Heart right ventricle (tissue), 16 donors: ENCODE data around the gene ZFAND3. TPM values are rescaled to one million over a fixed set of nuclear protein-coding genes. Genes with fewer than 3 reads are reported as not detected.

Experiments used
- ATAC-seq, 8 donors: fragments of 200-7000 bp; cut with Tn5 transposase; one replicate each; pipeline ENCODE4 v1.9.1; 2020; ENCODE audit warnings: mild to moderate bottlenecking in 8 of 8, moderate library complexity in 8 of 8, moderate number of reproducible peaks in 1 of 8
- DNase-seq, 2 donors: peaks; one replicate each; pipeline ENCODE4 v3.0.0-alpha.2; 2020
- H3K27ac ChIP-seq, 10 donors: fragments of 200-600 bp; sonication (generic) in 2 of 10; one replicate each; pipeline versions ENCODE4 v1.5.0 to v1.8.0; 2020 to 2022; ENCODE audit warnings: mild to moderate bottlenecking in 3 of 10
- H3K27me3 ChIP-seq, 7 donors: fragments of 200-600 bp; one replicate each; pipeline ENCODE4 v1.8.0; 2021 to 2022; ENCODE audit warnings: mild to moderate bottlenecking in 2 of 7
- H3K36me3 ChIP-seq, 9 donors: fragments of 200-600 bp; sonication (generic) in 1 of 9; one replicate each; pipeline versions ENCODE4 v1.5.0 to v1.8.0; 2020 to 2022; ENCODE audit warnings: mild to moderate bottlenecking in 2 of 9
- H3K4me1 ChIP-seq, 9 donors: fragments of 200-600 bp; sonication (generic) in 1 of 9; one replicate each; pipeline versions ENCODE4 v1.5.0 to v1.8.0; 2020 to 2022; ENCODE audit warnings: mild to moderate bottlenecking in 4 of 9
- H3K4me3 ChIP-seq, 10 donors: fragments of 200-600 bp; sonication (generic) in 2 of 10; one replicate each; pipeline versions ENCODE4 v1.5.0 to v1.8.0; 2020 to 2022; ENCODE audit warnings: mild to moderate bottlenecking in 7 of 10, moderate library complexity in 2 of 10
- H3K9me3 ChIP-seq, 11 donors: fragments of 200-600 bp in 10 of 11; sonication (generic) in 2 of 11; one replicate each; pipeline versions ENCODE4 v1.5.0 to v1.8.0; 2013 to 2022; ENCODE audit warnings: mild to moderate bottlenecking in 2 of 11, control low read depth in 1 of 11, moderate library complexity in 1 of 11
- CTCF ChIP-seq, 9 donors: fragments of 200-600 bp; sonication (generic) in 2 of 9; IDR thresholded peaks; one replicate each; pipeline versions ENCODE4 v1.5.0 to v1.8.0; 2021 to 2022; ENCODE audit warnings: antibody characterized with exemption in 9 of 9, mild to moderate bottlenecking in 5 of 9, moderate library complexity in 1 of 9
- WGBS, 2 donors: extraction: QIAGEN DNeasy Blood & Tissue Kit; methylation state at CpG; one replicate each; pipeline ENCODE4 v1.1.7; 2013; ENCODE audit warnings: inconsistent platforms in 1 of 2; 5-methylcytosine and 5-hydroxymethylcytosine counted together
- intact Hi-C, 10 donors: fragments of 100-400 bp; cut with DNase I; formaldehyde crosslinking; loops; one replicate each; pipeline versions ENCODE4 v1.11.1 to v1.14.2; 2022
- polyA plus RNA-seq, 2 donors: library from polyadenylated mRNA; stranded (reverse); fragments of 200-250 nt; gene quantifications; one replicate each; pipeline ENCODE4 v1.2.3, GENCODE V29; 2013
- total RNA-seq, 10 donors: library from RNA; stranded (reverse); fragmentation: NEBNext Ultra II Directional in 3 of 10; extraction: Animal tissue kit (Norgen Biotek cat#: 25700) in 3 of 10; gene quantifications; one replicate each; pipeline versions ENCODE4 v1.2.1 to v1.2.4, GENCODE V29; 2021 to 2023
- donor health status: Arrhythmogenic right ventricular cardiomyopathy.
- donor health status: ischemic (EF 13 %, LVEDD 7.1; RV severe dilation, severe dysfunction).
- donor health status: healthy with polysubstance abuse.
- donor health status: DM: no; HTN: yes; CAD: no.
- donor health status: DM: no; HTN: no; CAD: no.
- donor health status: ischemic (EF 25% LVEDD 6.9; RV normal size, moderate dysfunction).
- donor health status: ischemic (EF 25% LVEDD 5.7; RV mildly dilated, moderate dysfunction).
- donor health status: healthy.
- donor health status: DM: yes; HTN: yes; CAD: no.
- donor health status: Ischemic cardiomyopathy.
- donor health status: ischemic (EF 35%, LVEDD 5.7; RV mildly dilated, moderate dysfunction).
- donor health status: nonischemic (EF 11% LVEDD 7.7; RV severe dilation, severe dysfunction).
- donor health status: DM: yes; HTN: yes; CAD: no.
- donor health status: PGD.
- donor health status: ischemic (EF 29% LVEDD 5.4; RV normal size, mild dysfunction).
- donor health status: nonischemic (EF 23%, LVEDD 6.1; RV moderate dilation, normal function).

The ZFAND3 gene
- total and polyA plus RNA-seq, 12 donors = 24.4 to 123 (median 105) TPM

GRCh38 chr6:37819802-37820717, 533 bp downstream of the ZFAND3 start:
- Histone ChIP-seq H3K27me3 (no peaks in the 10 kb centered on the region), H3K4me1 (peaks cover 7 to 58% (median 53%) of the 10 kb centered on the region in 9 donors), H3K9me3 (no peaks in the 10 kb centered on the region), H3K36me3 (no peaks in the 10 kb centered on the region), H3K4me3 (peak overlapping the region; percentile 55 to 90 (median 76)), H3K27ac (peak overlapping the region; percentile 90 to 100 (median 98))
- intact Hi-C loops = loop anchor here in 5 of 10 donors (5.0 to 10.0 kb wide), 6 partner anchors 37 to 195 kb away; no protein-coding TSS in a partner anchor
- no peak for TF ChIP-seq CTCF (IDR thresholded peaks at IDR 0.05)
- WGBS, 2 donors = 1% methylated on average over 32 to 70 of the region's 71 CpGs
- DNase-seq (peak; percentile 52 to 71), ATAC-seq (peak in 6 of 8 donors; percentile 3 to 28 (median 8))

- intact Hi-C loops = loop anchor here in 4 of 10 donors (5.0 to 10.0 kb wide), 5 partner anchors 37 to 194 kb away; no protein-coding TSS in a partner anchor
- peak overlapping the region in 9 of 10 donors; percentile 90 to 100 (median 99) for H3K27ac ChIP-seq
- WGBS, 2 donors = 36 to 46% methylated on average over 3 of the region's 3 CpGs
- peaks cover 7 to 65% (median 58%) of the 10 kb centered on the region in 9 donors for H3K4me1 ChIP-seq
- no peak for ATAC-seq
- H3K36me3 ChIP-seq = no peaks in the 10 kb centered on the region
- no peaks in the 10 kb centered on the region for H3K9me3 ChIP-seq
- peak overlapping the region; percentile 55 to 90 (median 76) for H3K4me3 ChIP-seq
- no peak for DNase-seq
- TF ChIP-seq CTCF (IDR thresholded peaks at IDR 0.05) = no peak
- no peaks in the 10 kb centered on the region for H3K27me3 ChIP-seq
Observed at GRCh38 chr6:37820718-37821079, 1.2 kb downstream of the ZFAND3 start.

GRCh38 chr6:37821446-37821845, 1.9 kb downstream of the ZFAND3 start:
- TF ChIP-seq CTCF (IDR thresholded peaks at IDR 0.05) = no peak
- Histone ChIP-seq H3K36me3 (no peaks in the 10 kb centered on the region), H3K27me3 (no peaks in the 10 kb centered on the region), H3K27ac (peak overlapping the region in 2 of 10 donors; percentile 98 to 99), H3K4me3 (peak overlapping the region in 4 of 10 donors; percentile 73 to 90 (median 83)), H3K4me1 (peaks cover 7 to 72% (median 65%) of the 10 kb centered on the region in 9 donors), H3K9me3 (no peaks in the 10 kb centered on the region)
- 66 to 71% methylated on average over 7 of the region's 7 CpGs for WGBS, 2 donors
- ATAC-seq (no peak), DNase-seq (no peak)
- intact Hi-C loops = loop anchor here in 4 of 10 donors (5.0 to 10.0 kb wide), 5 partner anchors 36 to 193 kb away; no protein-coding TSS in a partner anchor

- TF ChIP-seq CTCF (IDR thresholded peaks at IDR 0.05) = no peak
- Histone ChIP-seq H3K36me3 (no peaks in the 10 kb centered on the region), H3K27me3 (no peaks in the 10 kb centered on the region), H3K4me3 (peak overlapping the region in 2 of 10 donors; percentile 2 to 3), H3K9me3 (no peaks in the 10 kb centered on the region), H3K27ac (peak overlapping the region in 1 of 10 donors; percentile 36), H3K4me1 (peaks cover 12 to 81% (median 74%) of the 10 kb centered on the region in 9 donors)
- no peak for DNase-seq
- WGBS, 2 donors = 28 to 33% methylated on average over 12 of the region's 12 CpGs
- ATAC-seq = no peak
- intact Hi-C loops = loop anchor here in 4 of 10 donors (5.0 to 10.0 kb wide), 5 partner anchors 34 to 192 kb away; no protein-coding TSS in a partner anchor
Observed at GRCh38 chr6:37822851-37823682, 3.5 kb downstream of the ZFAND3 start.
